ENCODE data around the gene SPINDOC. TPM values are rescaled to one million over a fixed set of nuclear protein-coding genes. Genes with fewer than 3 reads are reported as not detected.

The SPINDOC gene
- polyA plus RNA-seq, 1 donor (not counting 4 experiments of a cell fraction or from before 2014, with no cell fraction given): 8.1 TPM

- H3K9me3 ChIP-seq (ENCODE audit: control insufficient read depth, low read depth, low read length): no peaks in the 10 kb centered on the region
- H3K9ac ChIP-seq (ENCODE audit: control insufficient read depth, extremely low read depth, insufficient read depth, low read length): no peak overlapping the region
- TF ChIP-seq, protein P1, sequence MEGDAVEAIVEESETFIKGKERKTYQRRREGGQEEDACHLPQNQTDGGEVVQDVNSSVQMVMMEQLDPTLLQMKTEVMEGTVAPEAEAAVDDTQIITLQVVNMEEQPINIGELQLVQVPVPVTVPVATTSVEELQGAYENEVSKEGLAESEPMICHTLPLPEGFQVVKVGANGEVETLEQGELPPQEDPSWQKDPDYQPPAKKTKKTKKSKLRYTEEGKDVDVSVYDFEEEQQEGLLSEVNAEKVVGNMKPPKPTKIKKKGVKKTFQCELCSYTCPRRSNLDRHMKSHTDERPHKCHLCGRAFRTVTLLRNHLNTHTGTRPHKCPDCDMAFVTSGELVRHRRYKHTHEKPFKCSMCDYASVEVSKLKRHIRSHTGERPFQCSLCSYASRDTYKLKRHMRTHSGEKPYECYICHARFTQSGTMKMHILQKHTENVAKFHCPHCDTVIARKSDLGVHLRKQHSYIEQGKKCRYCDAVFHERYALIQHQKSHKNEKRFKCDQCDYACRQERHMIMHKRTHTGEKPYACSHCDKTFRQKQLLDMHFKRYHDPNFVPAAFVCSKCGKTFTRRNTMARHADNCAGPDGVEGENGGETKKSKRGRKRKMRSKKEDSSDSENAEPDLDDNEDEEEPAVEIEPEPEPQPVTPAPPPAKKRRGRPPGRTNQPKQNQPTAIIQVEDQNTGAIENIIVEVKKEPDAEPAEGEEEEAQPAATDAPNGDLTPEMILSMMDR (optimal IDR thresholded peaks at IDR 0.05 in 1 of 3, IDR thresholded peaks at IDR 0.05 in 1 of 3, conservative IDR thresholded peaks at IDR 0.05 in 1 of 3; ENCODE audit: extremely low read depth in 1 of 3, insufficient read depth in 2 of 3, low read length in 3 of 3): no peak
- no peak for TF ChIP-seq EZH2 (IDR thresholded peaks at IDR 0.05; ENCODE audit: low read length)
- H3K27me3 ChIP-seq (ENCODE audit: control insufficient read depth, extremely low read depth, insufficient read depth, low read length): no peaks in the 10 kb centered on the region
- H3K9me1 ChIP-seq (ENCODE audit: control insufficient read depth, extremely low read depth, insufficient read depth, low read length): peaks cover 16% of the 10 kb centered on the region
- H3K36me3 ChIP-seq (ENCODE audit: control insufficient read depth in 2 of 2, extremely low read depth in 1 of 2, insufficient read depth in 2 of 2, low read length in 2 of 2): peaks cover 0 to 10% of the 10 kb centered on the region in 2 experiments
- no peak overlapping the region for H3K4me2 ChIP-seq (ENCODE audit: control insufficient read depth, extremely low read depth, insufficient read depth, low read depth, low read length)
- H3K4me1 ChIP-seq (ENCODE audit: control insufficient read depth, extremely low read depth, insufficient read depth, low read length): peaks cover 33% of the 10 kb centered on the region
- peaks cover 41% of the 10 kb centered on the region for H4K20me1 ChIP-seq (ENCODE audit: control insufficient read depth, extremely low read depth, insufficient read depth, low read length)
- H3K27ac ChIP-seq (ENCODE audit: control insufficient read depth, insufficient read depth, low read length): no peak overlapping the region
- DNase-seq (ENCODE audit: low read depth, low spot score) (no peak), FAIRE-seq (no peak)
- peaks cover 69% of the 10 kb centered on the region for H3K79me2 ChIP-seq (ENCODE audit: control insufficient read depth, insufficient read depth, low read length)
- H2AFZ ChIP-seq (ENCODE audit: control insufficient read depth, low read length): no peak overlapping the region
- dilution Hi-C loops (cut with MboI; ENCODE audit: extremely low pct_ligation_motif_present, low sequenced_read_pairs): no loop called here
- no peak overlapping the region for H3K4me3 ChIP-seq (ENCODE audit: control insufficient read depth in 2 of 3, extremely low read depth in 1 of 3, insufficient read depth in 2 of 3, low read depth in 1 of 3, low read length in 3 of 3)
Observed at GRCh38 chr11:63873311-63873710, 60.1 kb downstream of the SPINDOC start.

DNA sequence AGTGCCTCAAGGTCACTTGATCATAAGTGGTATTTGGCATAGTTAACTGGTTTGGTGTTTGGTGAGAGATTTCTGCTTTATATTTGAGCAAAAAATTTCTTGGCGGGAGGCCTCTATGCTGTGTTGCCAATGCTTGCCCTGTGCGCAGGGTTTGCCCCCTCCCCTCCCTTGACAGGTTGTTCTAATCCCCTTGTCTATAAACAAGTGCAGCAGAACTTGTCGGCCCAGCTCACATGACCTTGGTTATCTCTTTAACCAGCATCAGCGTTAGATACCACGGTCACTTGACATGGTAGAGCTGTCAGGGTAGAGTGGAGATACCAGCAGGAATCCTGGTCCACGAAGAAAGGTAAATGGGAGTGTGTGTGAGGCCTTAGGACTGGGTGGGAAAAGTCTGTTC is 61.3 kb downstream of the SPINDOC start:
- FAIRE-seq: no peak
- dilution Hi-C loops (cut with MboI; ENCODE audit: extremely low pct_ligation_motif_present, low sequenced_read_pairs): no loop called here
- H3K9me3 ChIP-seq (ENCODE audit: control insufficient read depth, low read depth, low read length): no peaks in the 10 kb centered on the region
- peaks cover 73% of the 10 kb centered on the region for H3K79me2 ChIP-seq (ENCODE audit: control insufficient read depth, insufficient read depth, low read length)
- H2AFZ ChIP-seq (ENCODE audit: control insufficient read depth, low read length): no peak overlapping the region
- peaks cover 35% of the 10 kb centered on the region for H4K20me1 ChIP-seq (ENCODE audit: control insufficient read depth, extremely low read depth, insufficient read depth, low read length)
- H3K9ac ChIP-seq (ENCODE audit: control insufficient read depth, extremely low read depth, insufficient read depth, low read length): no peak overlapping the region
- H3K27me3 ChIP-seq (ENCODE audit: control insufficient read depth, extremely low read depth, insufficient read depth, low read length): no peaks in the 10 kb centered on the region
- no peak for TF ChIP-seq EZH2 (IDR thresholded peaks at IDR 0.05; ENCODE audit: low read length)
- TF ChIP-seq, protein P1 (optimal IDR thresholded peaks at IDR 0.05 in 1 of 3, IDR thresholded peaks at IDR 0.05 in 1 of 3, conservative IDR thresholded peaks at IDR 0.05 in 1 of 3; ENCODE audit: extremely low read depth in 1 of 3, insufficient read depth in 2 of 3, low read length in 3 of 3): no peak
- no peak overlapping the region for H3K4me3 ChIP-seq (ENCODE audit: control insufficient read depth in 2 of 3, extremely low read depth in 1 of 3, insufficient read depth in 2 of 3, low read depth in 1 of 3, low read length in 3 of 3)
- H3K4me2 ChIP-seq (ENCODE audit: control insufficient read depth, extremely low read depth, insufficient read depth, low read depth, low read length): no peak overlapping the region
- peaks cover 13% of the 10 kb centered on the region for H3K9me1 ChIP-seq (ENCODE audit: control insufficient read depth, extremely low read depth, insufficient read depth, low read length)
- DNase-seq (ENCODE audit: low read depth, low spot score): no peak
- H3K36me3 ChIP-seq (ENCODE audit: control insufficient read depth in 2 of 2, extremely low read depth in 1 of 2, insufficient read depth in 2 of 2, low read length in 2 of 2): peaks cover 0 to 10% of the 10 kb centered on the region in 2 experiments
- peaks cover 25% of the 10 kb centered on the region for H3K4me1 ChIP-seq (ENCODE audit: control insufficient read depth, extremely low read depth, insufficient read depth, low read length)
- H3K27ac ChIP-seq (ENCODE audit: control insufficient read depth, insufficient read depth, low read length): no peak overlapping the region

Measured in keratinocyte (primary cell).